Liver (tissue), 9 donors: Measurements from ENCODE around the gene MRPL37. TPM values are rescaled to one million over a fixed set of nuclear protein-coding genes. Genes with fewer than 3 reads are reported as not detected.

Source experiments
- DNase-seq: peaks from one replicate; pipeline ENCODE4 v3.0.0-alpha.2; 2017; ENCODE audit warnings: low spot score
- H3K27ac ChIP-seq, 2 donors: one replicate each; pipeline ENCODE4 v1.7.0; 2013; ENCODE audit warnings: inconsistent platforms in 2 of 2, low read length in 2 of 2, control low read depth in 1 of 2, low read depth in 1 of 2, mild to moderate bottlenecking in 1 of 2
- H3K27me3 ChIP-seq, 4 donors: one replicate each; pipeline versions ENCODE4 v1.6.1 to v1.7.0; 2013; ENCODE audit warnings: low read length in 3 of 4, inconsistent platforms in 1 of 4, mild to moderate bottlenecking in 1 of 4, moderate library complexity in 1 of 4; ENCODE audit not compliant: control insufficient read depth in 4 of 4, insufficient read depth in 4 of 4
- H3K36me3 ChIP-seq, 4 donors: one replicate each; pipeline versions ENCODE4 v1.6.1 to v1.7.0; 2013; ENCODE audit warnings: low read length in 3 of 4, mild to moderate bottlenecking in 3 of 4, low read depth in 1 of 4, moderate library complexity in 1 of 4; ENCODE audit not compliant: control insufficient read depth in 4 of 4, insufficient read depth in 3 of 4
- H3K4me1 ChIP-seq, 4 donors: one replicate each; pipeline versions ENCODE4 v1.6.1 to v1.7.0; 2013; ENCODE audit warnings: low read length in 3 of 4, mild to moderate bottlenecking in 3 of 4, moderate library complexity in 1 of 4; ENCODE audit not compliant: control insufficient read depth in 4 of 4, insufficient read depth in 4 of 4
- H3K4me3 ChIP-seq, 3 donors: one replicate each; pipeline versions ENCODE4 v1.6.1 to v1.7.0; 2013; ENCODE audit warnings: low read length in 3 of 3, control low read depth in 1 of 3, low read depth in 1 of 3, mild to moderate bottlenecking in 1 of 3
- H3K9ac ChIP-seq, 2 donors: one replicate each; pipeline ENCODE4 v1.7.0; 2013; ENCODE audit warnings: low read length in 2 of 2, mild to moderate bottlenecking in 2 of 2, moderate library complexity in 2 of 2, control low read depth in 1 of 2, low read depth in 1 of 2
- H3K9me3 ChIP-seq, 4 donors: one replicate each; pipeline versions ENCODE4 v1.6.1 to v1.7.0; 2013; ENCODE audit warnings: low read length in 3 of 4; ENCODE audit not compliant: control insufficient read depth in 4 of 4
- EGR1 ChIP-seq, 2 donors: IDR thresholded peaks; 2 replicates each; pipeline ENCODE4 v1.6.1; 2016 to 2018; ENCODE audit warnings: antibody characterized with exemption in 2 of 2, low read depth in 2 of 2
- FOXA1 ChIP-seq: IDR thresholded peaks from 2 replicates; pipeline ENCODE4 v1.6.1; 2016; ENCODE audit warnings: antibody characterized with exemption
- FOXA2 ChIP-seq: IDR thresholded peaks from 2 replicates; pipeline ENCODE4 v1.6.1; 2016; ENCODE audit warnings: antibody characterized with exemption
- GABPA ChIP-seq, 2 donors: IDR thresholded peaks in 1 of 2; conservative IDR thresholded peaks in 1 of 2; 2 replicates each; pipeline ENCODE4 v1.6.1; 2016; ENCODE audit warnings: antibody characterized with exemption in 2 of 2, mild to moderate bottlenecking in 1 of 2, moderate library complexity in 1 of 2
- HNF4A ChIP-seq, 2 donors: conservative IDR thresholded peaks; 2 replicates each; pipeline ENCODE4 v1.6.1; 2016; ENCODE audit warnings: antibody characterized with exemption in 2 of 2, mild to moderate bottlenecking in 2 of 2
- HNF4G ChIP-seq: IDR thresholded peaks from 2 replicates; pipeline ENCODE4 v1.6.1; 2016; ENCODE audit warnings: antibody characterized with exemption
- JUND ChIP-seq, 2 donors: IDR thresholded peaks; 2 replicates each; pipeline ENCODE4 v1.6.1; 2016; ENCODE audit warnings: antibody characterized with exemption in 2 of 2
- NR2F2 ChIP-seq: IDR thresholded peaks from 2 replicates; pipeline ENCODE4 v1.6.1; 2016; ENCODE audit warnings: antibody characterized with exemption
- RAD21 ChIP-seq, 2 donors: IDR thresholded peaks; 2 replicates each; pipeline ENCODE4 v1.6.1; 2016; ENCODE audit warnings: antibody characterized with exemption in 2 of 2, mild to moderate bottlenecking in 2 of 2
- RXRA ChIP-seq, 2 donors: IDR thresholded peaks; 2 replicates each; pipeline ENCODE4 v1.6.1; 2017 to 2018; ENCODE audit warnings: antibody characterized with exemption in 2 of 2, mild to moderate bottlenecking in 1 of 2
- SP1 ChIP-seq: IDR thresholded peaks from 2 replicates; pipeline ENCODE4 v1.6.1; 2018; ENCODE audit warnings: antibody characterized with exemption, mild to moderate bottlenecking
- TAF1 ChIP-seq: conservative IDR thresholded peaks from 2 replicates; pipeline ENCODE4 v1.6.1; 2016; ENCODE audit warnings: antibody characterized with exemption, mild to moderate bottlenecking
- YY1 ChIP-seq: IDR thresholded peaks from 2 replicates; pipeline ENCODE4 v1.6.1; 2016; ENCODE audit warnings: antibody characterized with exemption, mild to moderate bottlenecking
- WGBS: extraction: QIAGEN DNeasy Blood & Tissue Kit; methylation state at CpG from one replicate; pipeline ENCODE4 v1.1.7; 2013; 5-methylcytosine and 5-hydroxymethylcytosine counted together
- polyA plus RNA-seq, 2 donors: library from polyadenylated mRNA; stranded (reverse) in 1 of 2; unstranded in 1 of 2; fragments of 200-250 nt in 1 of 2; fragments of >200 nt in 1 of 2; fragmentation: Nextera tagmentation in 1 of 2; extraction: Ambion mirVana in 1 of 2; gene quantifications; one replicate each; pipeline versions ENCODE4 v1.2.1 to v1.2.3, GENCODE V29; 2013 to 2015
- total RNA-seq, 2 donors: library from RNA; depleted of rRNA; stranded (reverse); fragments of >200 nt; gene quantifications; one replicate each; pipeline ENCODE4 v1.2.3, GENCODE V29; 2014
- TF ChIP-seq, protein P1 (sequence below): IDR thresholded peaks from 2 replicates; pipeline ENCODE4 v1.6.1; 2016; ENCODE audit warnings: antibody characterized with exemption
- TF ChIP-seq, protein P2 (sequence below): IDR thresholded peaks from 2 replicates; pipeline ENCODE4 v1.6.1; 2016; ENCODE audit warnings: antibody characterized with exemption
- TF ChIP-seq, protein P3 (sequence below): IDR thresholded peaks from 2 replicates; pipeline ENCODE4 v1.6.1; 2016; ENCODE audit warnings: antibody characterized with exemption, mild to moderate bottlenecking
- TF ChIP-seq, protein P4 (sequence below): IDR thresholded peaks from 2 replicates; pipeline ENCODE4 v1.6.1; 2016; ENCODE audit warnings: antibody characterized with exemption
- TF ChIP-seq, protein P5 (sequence below): fragments of 150-350 bp; IDR thresholded peaks from 2 replicates; pipeline ENCODE4 v1.5.1; 2017; ENCODE audit warnings: improper control_type of control experiment, low read depth, low read length; ENCODE audit not compliant: missing input control
- donor health status: healthy.
- donor health status: healthy.
- donor health status: healthy.
- donor health status: healthy.
- donor health status: healthy.

The MRPL37 gene
- total and polyA plus RNA-seq, 4 donors = 34.7 to 114 (median 69.2) TPM

DNA sequence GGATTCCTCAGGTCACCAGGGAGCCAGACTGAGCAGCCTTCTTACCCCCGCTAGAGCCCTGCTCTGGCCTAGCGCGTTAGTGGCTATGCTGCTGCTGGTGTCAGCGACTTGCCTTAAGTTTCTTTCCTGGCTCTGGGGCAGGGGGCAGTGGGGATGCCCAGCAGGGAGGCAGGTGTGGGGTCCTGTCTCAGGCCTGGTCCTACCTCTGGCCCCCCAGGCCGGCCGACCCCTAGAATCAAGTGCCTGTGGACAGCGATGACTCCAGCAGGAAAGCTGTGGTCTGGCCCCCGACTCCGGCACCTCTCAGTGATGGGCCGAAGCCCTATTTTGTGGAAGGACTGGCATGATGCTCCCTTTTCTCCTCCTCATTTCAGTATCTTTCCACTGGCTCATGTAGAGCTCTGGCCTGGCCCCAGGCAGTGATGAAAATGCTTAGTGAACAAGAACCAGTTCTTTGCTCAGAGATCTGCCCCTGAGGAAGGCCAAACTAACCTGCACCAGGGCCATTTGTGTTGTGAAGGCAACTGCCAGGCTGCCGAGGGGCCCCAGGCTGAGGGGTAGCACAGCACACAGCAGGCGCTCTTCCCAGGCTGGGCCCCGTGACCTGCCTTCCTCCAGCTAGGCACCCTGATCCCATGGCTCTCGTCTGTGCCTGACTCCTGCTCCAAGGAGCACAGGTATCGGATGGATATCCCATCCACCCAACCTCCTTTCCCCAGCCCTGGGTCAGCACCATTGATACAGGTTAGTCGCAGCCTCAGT lies 23.7 kb downstream of the MRPL37 start:
- no peak overlapping the region for H3K9ac ChIP-seq
- DNase-seq = no peak
- peaks cover 0 to 18% (median 2%) of the 10 kb centered on the region in 4 donors for H3K4me1 ChIP-seq
- WGBS = 93% methylated on average over 16 of the region's 16 CpGs
- TF ChIP-seq GABPA (IDR thresholded peaks at IDR 0.05 in 1 of 2, conservative IDR thresholded peaks at IDR 0.05 in 1 of 2) (no peak), HNF4G (no peak), SP1 (no peak), JUND (IDR thresholded peaks at IDR 0.05) (no peak), NR2F2 (no peak), TAF1 (no peak), YY1 (no peak), RAD21 (IDR thresholded peaks at IDR 0.05) (no peak), FOXA1 (no peak), FOXA2 (no peak), HNF4A (conservative IDR thresholded peaks at IDR 0.05) (no peak), EGR1 (IDR thresholded peaks at IDR 0.05; ENCODE audit: low read depth in 2 of 2) (no peak)
- TF ChIP-seq, protein P1, sequence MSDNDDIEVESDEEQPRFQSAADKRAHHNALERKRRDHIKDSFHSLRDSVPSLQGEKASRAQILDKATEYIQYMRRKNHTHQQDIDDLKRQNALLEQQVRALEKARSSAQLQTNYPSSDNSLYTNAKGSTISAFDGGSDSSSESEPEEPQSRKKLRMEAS = no peak
- TF ChIP-seq, protein P2, sequence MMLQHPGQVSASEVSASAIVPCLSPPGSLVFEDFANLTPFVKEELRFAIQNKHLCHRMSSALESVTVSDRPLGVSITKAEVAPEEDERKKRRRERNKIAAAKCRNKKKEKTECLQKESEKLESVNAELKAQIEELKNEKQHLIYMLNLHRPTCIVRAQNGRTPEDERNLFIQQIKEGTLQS = no peak
- TF ChIP-seq, protein P3, sequence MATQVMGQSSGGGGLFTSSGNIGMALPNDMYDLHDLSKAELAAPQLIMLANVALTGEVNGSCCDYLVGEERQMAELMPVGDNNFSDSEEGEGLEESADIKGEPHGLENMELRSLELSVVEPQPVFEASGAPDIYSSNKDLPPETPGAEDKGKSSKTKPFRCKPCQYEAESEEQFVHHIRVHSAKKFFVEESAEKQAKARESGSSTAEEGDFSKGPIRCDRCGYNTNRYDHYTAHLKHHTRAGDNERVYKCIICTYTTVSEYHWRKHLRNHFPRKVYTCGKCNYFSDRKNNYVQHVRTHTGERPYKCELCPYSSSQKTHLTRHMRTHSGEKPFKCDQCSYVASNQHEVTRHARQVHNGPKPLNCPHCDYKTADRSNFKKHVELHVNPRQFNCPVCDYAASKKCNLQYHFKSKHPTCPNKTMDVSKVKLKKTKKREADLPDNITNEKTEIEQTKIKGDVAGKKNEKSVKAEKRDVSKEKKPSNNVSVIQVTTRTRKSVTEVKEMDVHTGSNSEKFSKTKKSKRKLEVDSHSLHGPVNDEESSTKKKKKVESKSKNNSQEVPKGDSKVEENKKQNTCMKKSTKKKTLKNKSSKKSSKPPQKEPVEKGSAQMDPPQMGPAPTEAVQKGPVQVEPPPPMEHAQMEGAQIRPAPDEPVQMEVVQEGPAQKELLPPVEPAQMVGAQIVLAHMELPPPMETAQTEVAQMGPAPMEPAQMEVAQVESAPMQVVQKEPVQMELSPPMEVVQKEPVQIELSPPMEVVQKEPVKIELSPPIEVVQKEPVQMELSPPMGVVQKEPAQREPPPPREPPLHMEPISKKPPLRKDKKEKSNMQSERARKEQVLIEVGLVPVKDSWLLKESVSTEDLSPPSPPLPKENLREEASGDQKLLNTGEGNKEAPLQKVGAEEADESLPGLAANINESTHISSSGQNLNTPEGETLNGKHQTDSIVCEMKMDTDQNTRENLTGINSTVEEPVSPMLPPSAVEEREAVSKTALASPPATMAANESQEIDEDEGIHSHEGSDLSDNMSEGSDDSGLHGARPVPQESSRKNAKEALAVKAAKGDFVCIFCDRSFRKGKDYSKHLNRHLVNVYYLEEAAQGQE = no peak
- TF ChIP-seq, protein P4, sequence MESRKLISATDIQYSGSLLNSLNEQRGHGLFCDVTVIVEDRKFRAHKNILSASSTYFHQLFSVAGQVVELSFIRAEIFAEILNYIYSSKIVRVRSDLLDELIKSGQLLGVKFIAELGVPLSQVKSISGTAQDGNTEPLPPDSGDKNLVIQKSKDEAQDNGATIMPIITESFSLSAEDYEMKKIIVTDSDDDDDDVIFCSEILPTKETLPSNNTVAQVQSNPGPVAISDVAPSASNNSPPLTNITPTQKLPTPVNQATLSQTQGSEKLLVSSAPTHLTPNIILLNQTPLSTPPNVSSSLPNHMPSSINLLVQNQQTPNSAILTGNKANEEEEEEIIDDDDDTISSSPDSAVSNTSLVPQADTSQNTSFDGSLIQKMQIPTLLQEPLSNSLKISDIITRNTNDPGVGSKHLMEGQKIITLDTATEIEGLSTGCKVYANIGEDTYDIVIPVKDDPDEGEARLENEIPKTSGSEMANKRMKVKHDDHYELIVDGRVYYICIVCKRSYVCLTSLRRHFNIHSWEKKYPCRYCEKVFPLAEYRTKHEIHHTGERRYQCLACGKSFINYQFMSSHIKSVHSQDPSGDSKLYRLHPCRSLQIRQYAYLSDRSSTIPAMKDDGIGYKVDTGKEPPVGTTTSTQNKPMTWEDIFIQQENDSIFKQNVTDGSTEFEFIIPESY = no peak
- H3K27ac ChIP-seq = no peak overlapping the region
- H3K4me3 ChIP-seq = no peak overlapping the region
- peaks cover 3 to 5% (median 4%) of the 10 kb centered on the region in 4 donors for H3K36me3 ChIP-seq
- H3K27me3 ChIP-seq = no peaks in the 10 kb centered on the region
- H3K9me3 ChIP-seq = no peaks in the 10 kb centered on the region

DNA sequence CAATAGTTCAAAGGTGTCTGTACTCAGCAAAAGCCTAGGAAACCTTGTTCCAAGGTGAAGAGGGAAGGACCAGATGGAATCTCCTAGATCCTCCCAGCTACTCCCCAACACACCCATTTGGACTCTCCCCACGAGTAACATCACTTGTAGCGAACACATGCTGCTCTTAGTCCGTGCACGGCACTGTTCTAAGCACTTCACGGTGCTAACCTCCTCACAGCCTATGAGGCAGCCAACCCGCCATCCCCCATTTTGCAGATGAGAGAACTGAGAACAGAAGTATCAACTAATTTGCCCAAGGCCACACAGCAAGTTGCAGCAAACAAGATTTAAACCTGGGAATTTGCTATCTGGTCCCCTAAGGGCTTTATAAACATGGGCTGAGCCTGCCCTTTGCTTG lies 24.3 kb downstream of the MRPL37 start:
- H3K4me1 ChIP-seq = peaks cover 0 to 13% (median 2%) of the 10 kb centered on the region in 4 donors
- no peaks in the 10 kb centered on the region for H3K27me3 ChIP-seq
- H3K27ac ChIP-seq = no peak overlapping the region
- DNase-seq = no peak
- no peak overlapping the region for H3K9ac ChIP-seq
- H3K36me3 ChIP-seq = peaks cover 2 to 3% (median 3%) of the 10 kb centered on the region in 4 donors
- H3K9me3 ChIP-seq = no peaks in the 10 kb centered on the region
- 86% methylated on average over 6 of the region's 6 CpGs for WGBS
- H3K4me3 ChIP-seq = no peak overlapping the region
- no peak for TF ChIP-seq JUND (IDR thresholded peaks at IDR 0.05)
- TF ChIP-seq HNF4A (conservative IDR thresholded peaks at IDR 0.05) = no peak
- TF ChIP-seq, protein P1 = no peak
- no peak for TF ChIP-seq FOXA1
- TF ChIP-seq, protein P5, sequence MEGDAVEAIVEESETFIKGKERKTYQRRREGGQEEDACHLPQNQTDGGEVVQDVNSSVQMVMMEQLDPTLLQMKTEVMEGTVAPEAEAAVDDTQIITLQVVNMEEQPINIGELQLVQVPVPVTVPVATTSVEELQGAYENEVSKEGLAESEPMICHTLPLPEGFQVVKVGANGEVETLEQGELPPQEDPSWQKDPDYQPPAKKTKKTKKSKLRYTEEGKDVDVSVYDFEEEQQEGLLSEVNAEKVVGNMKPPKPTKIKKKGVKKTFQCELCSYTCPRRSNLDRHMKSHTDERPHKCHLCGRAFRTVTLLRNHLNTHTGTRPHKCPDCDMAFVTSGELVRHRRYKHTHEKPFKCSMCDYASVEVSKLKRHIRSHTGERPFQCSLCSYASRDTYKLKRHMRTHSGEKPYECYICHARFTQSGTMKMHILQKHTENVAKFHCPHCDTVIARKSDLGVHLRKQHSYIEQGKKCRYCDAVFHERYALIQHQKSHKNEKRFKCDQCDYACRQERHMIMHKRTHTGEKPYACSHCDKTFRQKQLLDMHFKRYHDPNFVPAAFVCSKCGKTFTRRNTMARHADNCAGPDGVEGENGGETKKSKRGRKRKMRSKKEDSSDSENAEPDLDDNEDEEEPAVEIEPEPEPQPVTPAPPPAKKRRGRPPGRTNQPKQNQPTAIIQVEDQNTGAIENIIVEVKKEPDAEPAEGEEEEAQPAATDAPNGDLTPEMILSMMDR = no peak
- TF ChIP-seq GABPA (IDR thresholded peaks at IDR 0.05 in 1 of 2, conservative IDR thresholded peaks at IDR 0.05 in 1 of 2) = no peak
- TF ChIP-seq NR2F2 = no peak
- TF ChIP-seq YY1 = no peak
- TF ChIP-seq SP1 = no peak
- TF ChIP-seq EGR1 (IDR thresholded peaks at IDR 0.05; ENCODE audit: low read depth in 2 of 2) = no peak
- TF ChIP-seq HNF4G = no peak
- no peak for TF ChIP-seq RXRA (IDR thresholded peaks at IDR 0.05)
- TF ChIP-seq, protein P2 = no peak
- no peak for TF ChIP-seq TAF1
- TF ChIP-seq, protein P4 = no peak
- no peak for TF ChIP-seq FOXA2
